GM12891 (cell line): ENCODE measurements around the gene ABCC10. TPM values are rescaled to one million over a fixed set of nuclear protein-coding genes. Genes with fewer than 3 reads are reported as not detected.
"Not testable (repeated sequence)": the region's sequence is repeated elsewhere in the genome, so short reads cannot be mapped to it uniquely, and the experiment has no call there.

Experiments
- DNase-seq: peaks from one replicate; pipeline ENCODE4 v3.0.0; 2011; ENCODE audit warnings: low spot score; ENCODE audit not compliant: insufficient read length
- FAIRE-seq: peaks from 2 replicates; lab custom pipeline; 2011; peaks lifted over from hg19 to GRCh38; lab: Jason Lieb, UNC
- PAX5 ChIP-seq: IDR thresholded peaks from 2 replicates; pipeline ENCODE4 v1.6.1; 2011; ENCODE audit warnings: low read length, moderate library complexity, mild to moderate bottlenecking; ENCODE audit not compliant: insufficient read depth, severe bottlenecking
- POLR2A ChIP-seq: IDR thresholded peaks from 2 replicates; pipeline ENCODE4 v1.6.1; 2011; ENCODE audit warnings: low read depth, low read length, control low read depth
- POLR2AphosphoS5 ChIP-seq: IDR thresholded peaks from 2 replicates; pipeline ENCODE4 v1.6.1; 2011; ENCODE audit warnings: low read depth, low read length, control low read depth
- POU2F2 ChIP-seq: IDR thresholded peaks from 2 replicates; pipeline ENCODE4 v1.6.1; 2011; ENCODE audit warnings: low read depth, mild to moderate bottlenecking, control low read depth, low read length, moderate library complexity
- SPI1 ChIP-seq: IDR thresholded peaks from 2 replicates; pipeline ENCODE4 v1.6.1; 2011; ENCODE audit warnings: low read depth, low read length, control low read depth
- TAF1 ChIP-seq: IDR thresholded peaks from 2 replicates; pipeline ENCODE4 v1.6.1; 2011; ENCODE audit warnings: low read depth, low read length, control low read depth
- polyA plus RNA-seq: library from polyadenylated mRNA; unstranded; fragments of >200 nt; gene quantifications from one replicate; pipeline ENCODE4 v1.2.1, GENCODE V29; 2012; ENCODE audit warnings: low read depth, missing spikeins, inconsistent platforms; ENCODE audit not compliant: missing spikeins

The ABCC10 gene
- 16.5 TPM for polyA plus RNA-seq

DNA sequence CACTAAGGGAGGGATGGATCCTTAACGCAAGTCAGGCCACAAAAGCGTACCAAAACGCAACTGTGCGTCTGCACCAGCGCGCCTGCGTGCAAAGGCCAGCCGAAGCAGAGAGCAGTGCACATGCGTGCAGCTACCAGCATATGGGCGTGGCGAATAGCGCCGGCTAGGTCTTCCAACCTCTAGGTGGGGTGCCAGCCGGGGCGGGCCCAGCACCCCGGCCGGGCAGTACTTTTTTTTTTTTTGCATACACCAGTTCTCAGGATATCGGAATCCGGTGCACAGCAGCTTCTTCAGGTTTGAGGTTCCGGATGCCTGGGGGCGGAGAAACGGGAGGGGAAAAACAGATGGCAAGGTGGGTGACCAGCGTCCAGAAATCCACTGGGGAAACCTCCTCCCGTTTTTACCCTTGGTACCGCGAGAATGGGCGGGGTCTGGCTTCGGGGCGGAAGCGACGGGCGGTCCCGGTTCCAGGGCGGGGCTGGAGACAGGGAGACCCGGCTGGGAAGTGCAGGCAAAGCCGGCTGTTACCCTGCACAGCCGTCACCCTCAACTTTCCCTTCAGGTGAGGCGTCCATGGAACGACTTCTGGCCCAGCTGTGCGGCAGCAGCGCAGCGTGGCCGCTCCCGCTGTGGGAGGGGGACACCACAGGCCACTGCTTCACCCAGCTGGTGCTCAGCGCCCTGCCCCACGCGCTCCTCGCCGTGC lies at the start of gene ABCC10:
Gene ABCC10, plus strand, starts transcription at position 136 of the 706 bp plus-strand sequence. Its CDS starts 438 bp downstream, at position 574.
- peak; percentile 91 for DNase-seq
- peak; percentile 99 for FAIRE-seq
- TF ChIP-seq POU2F2 (0 out of 2 replicates have a peak, but pooled peaks have one; percentile 14), PAX5 (no peak), TAF1 (peak; percentile 33; the same call in 1 of the 2 replicates), POLR2AphosphoS5 (peak; percentile 79), SPI1 (peak; percentile 31; the same call in 1 of the 2 replicates), POLR2A (peak; percentile 74)

DNA sequence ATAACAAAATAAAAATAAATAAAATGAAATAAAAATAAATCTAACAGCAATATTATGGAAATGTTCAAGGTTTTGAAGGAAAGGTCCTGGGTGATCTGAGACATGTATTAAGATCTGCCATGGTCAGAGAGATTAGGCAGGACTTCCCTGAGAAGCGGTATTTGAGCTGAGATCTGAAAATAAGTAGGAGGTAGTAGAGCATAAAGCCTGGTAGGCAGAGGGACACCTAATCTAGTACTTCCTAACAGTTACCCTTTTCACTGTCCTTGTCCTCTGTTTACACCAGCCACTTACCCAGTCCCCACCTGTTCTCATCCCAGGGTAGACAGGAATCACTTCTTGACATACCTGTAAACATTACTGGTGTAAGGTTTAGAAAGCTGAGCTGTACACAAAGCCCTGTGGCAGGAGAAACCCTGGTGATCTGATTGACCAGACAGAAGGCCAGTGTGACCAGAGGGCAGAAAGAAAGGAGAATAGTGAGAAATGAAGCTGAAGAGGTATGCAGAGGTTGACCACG lies 49.6 kb upstream of the ABCC10 start:
- TF ChIP-seq POLR2AphosphoS5 (no peak), POLR2A (no peak), SPI1 (no peak), PAX5 (no peak), TAF1 (no peak)
- DNase-seq (no peak), FAIRE-seq (peak; percentile 81)

DNA sequence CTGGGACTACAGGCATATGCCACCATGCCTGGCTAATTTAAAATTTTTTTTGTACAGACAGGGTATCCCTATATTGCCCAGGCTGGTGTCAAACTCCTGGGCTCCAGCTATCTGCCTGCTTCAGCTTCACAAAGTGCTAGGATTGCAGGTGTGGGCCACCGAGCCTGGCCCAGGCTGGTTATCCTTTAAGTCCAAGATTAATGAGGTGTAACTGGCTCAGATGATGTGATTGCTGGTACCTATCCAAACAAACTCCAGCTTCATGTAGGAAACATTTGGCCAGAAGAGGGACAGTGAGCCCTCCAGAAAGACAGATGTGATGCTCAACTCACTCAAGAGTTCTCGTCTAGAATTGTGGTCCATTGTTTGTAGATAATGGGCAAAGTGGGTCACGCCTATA lies 48.7 kb upstream of the ABCC10 start:
- TF ChIP-seq SPI1, result no peak
- no peak for TF ChIP-seq POU2F2
- TF ChIP-seq PAX5, result no peak
- TF ChIP-seq POLR2A, result no peak
- TF ChIP-seq POLR2AphosphoS5, result no peak
- no peak for TF ChIP-seq TAF1
- DNase-seq (no peak), FAIRE-seq (no peak)

- not testable (repeated sequence) for DNase-seq, FAIRE-seq
- peak; percentile 65 for TF ChIP-seq PAX5
Observed at GRCh38 chr6:43380858-43381257, 46.5 kb upstream of the ABCC10 start.

- TF ChIP-seq POLR2A (peak; percentile 15; the same call in 1 of the 2 replicates), TAF1 (no peak), SPI1 (no peak), PAX5 (no peak), POU2F2 (no peak)
- no peak for DNase-seq
- no peak for FAIRE-seq
Observed at GRCh38 chr6:43383021-43383667, 44.2 kb upstream of the ABCC10 start.

DNA sequence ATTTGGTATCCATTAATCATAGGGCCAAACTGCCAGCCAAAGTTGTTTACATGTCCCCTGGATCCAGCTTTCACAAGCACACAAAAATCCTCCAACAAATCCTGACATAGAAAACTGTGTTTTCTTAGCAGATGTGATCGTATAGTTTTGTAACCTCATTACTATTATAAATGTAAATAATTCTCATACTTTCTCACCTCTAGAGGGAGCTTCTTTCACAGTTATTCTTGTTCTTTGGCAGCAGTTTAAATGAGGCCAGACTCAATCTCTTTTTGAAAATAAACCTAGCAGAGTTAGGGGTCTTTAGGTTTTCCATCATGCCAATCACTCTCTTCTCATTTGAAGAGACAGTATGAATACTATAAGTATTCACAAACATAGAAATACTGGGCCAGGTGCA lies 40.8 kb upstream of the ABCC10 start:
- no peak for FAIRE-seq
- no peak for DNase-seq
- TF ChIP-seq TAF1 (no peak), POU2F2 (no peak), POLR2AphosphoS5 (no peak), PAX5 (no peak), SPI1 (no peak), POLR2A (no peak)

GRCh38 chr6:43389730-43390295 lies 37.5 kb upstream of the ABCC10 start:
- FAIRE-seq (peak; percentile 54), DNase-seq (no peak)
- TF ChIP-seq POLR2AphosphoS5 (no peak), SPI1 (no peak), POU2F2 (no peak), TAF1 (no peak), POLR2A (no peak), PAX5 (no peak)

DNA sequence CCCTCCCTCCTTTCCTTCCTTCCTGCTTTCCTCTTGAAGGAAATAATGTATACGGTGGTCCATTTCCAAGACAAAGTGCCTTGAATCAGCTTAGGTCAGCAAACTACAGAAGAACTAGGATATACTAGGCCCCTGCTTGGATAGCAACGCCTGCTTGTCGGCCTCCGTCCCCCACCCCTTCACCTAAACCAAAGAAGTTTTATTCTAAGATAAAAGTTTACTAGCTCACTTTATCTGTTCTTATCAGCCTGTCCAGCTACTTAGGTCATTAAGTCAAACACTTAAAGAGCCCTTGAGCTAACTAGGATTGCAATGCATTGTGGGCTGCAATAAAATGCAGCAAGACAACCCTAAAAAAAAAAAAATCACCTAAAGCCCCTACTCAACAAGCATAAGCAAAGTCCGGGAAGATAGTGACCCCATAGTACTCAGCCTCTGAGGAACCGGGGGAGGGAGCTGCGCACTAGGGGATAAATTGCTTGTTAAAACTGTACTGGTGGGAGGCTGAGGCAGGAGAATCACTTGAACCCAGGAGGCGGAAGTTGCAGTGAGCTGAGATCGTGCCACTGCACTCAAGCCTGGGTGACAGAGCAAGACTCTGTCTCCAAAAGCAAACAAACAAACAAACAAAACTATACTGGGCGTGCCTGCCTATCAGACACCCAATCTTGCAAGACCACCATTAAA lies 36.4 kb upstream of the ABCC10 start:
- peak; percentile 51 for TF ChIP-seq POLR2A
- peak; percentile 48; the same call in 1 of the 2 replicates for TF ChIP-seq TAF1
- not testable (repeated sequence) for DNase-seq
- peak; percentile 50 for FAIRE-seq

DNA sequence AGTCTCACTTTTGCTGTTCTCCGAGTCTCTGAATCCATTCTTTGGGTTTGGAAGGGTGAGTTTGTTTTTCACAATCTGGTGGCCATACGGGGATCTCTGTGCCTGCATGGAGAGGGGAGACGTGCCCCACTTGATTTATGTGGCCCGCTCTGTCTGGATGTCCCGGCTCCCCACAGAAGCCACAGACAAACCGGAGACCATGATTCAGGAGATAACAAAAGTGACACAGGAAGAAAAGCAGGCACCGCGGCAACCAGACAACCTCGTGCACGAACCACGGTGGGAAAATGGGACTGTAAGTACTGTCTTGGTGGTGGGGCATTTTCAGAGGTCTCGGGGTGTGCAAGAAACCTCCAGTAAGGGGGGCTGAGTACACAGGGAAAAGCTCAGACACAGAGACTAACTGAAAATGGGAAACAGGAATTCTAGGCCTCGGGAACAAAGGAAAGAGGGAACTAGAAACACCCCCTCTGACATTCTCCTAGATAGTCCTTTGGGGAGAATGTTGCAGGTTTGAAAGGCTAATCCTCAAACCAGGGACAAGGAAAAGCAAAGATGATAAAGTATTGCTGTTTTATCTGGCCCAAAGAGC lies 35.8 kb upstream of the ABCC10 start:
- DNase-seq (no peak), FAIRE-seq (peak; percentile 72)
- TF ChIP-seq POU2F2 (0 out of 2 replicates have a peak, but pooled peaks have one; percentile 7), POLR2AphosphoS5 (no peak), SPI1 (no peak)

DNA sequence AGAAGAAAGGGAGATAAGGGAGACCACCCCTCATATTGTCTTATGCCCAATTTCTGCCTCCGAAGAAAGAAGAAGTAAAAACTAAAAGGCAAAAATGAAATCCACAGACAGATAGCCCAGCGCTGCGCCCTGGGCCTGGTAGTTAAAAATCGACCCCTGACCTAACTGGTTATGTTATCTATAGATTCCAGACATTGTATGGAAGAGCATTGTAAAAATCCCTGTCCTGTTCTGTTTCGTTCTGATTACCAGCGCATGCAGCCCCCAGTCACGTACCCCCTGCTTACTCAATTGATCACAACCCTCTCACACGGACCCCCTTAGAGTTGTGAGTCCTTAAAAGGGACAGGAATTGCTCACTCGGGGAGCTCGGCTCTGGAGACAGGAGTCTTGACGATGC lies 34.2 kb upstream of the ABCC10 start:
- FAIRE-seq, DNase-seq: not testable (repeated sequence)
